ENCODE measurements around the gene GIT2.

GIT2 gene

GRCh38 chr12:109920261-109920780, 75.8 kb downstream of the GIT2 start:
- no peak for DNase-seq (ENCODE audit: extremely low read depth, low read depth)
- TF ChIP-seq CTCF (IDR thresholded peaks at IDR 0.05; ENCODE audit: low read depth, low read length): no peak

- TF ChIP-seq CTCF (IDR thresholded peaks at IDR 0.05; ENCODE audit: low read depth, low read length): no peak
- no peak for DNase-seq (ENCODE audit: extremely low read depth, low read depth)
These were observed 76.7 kb downstream of the GIT2 start for GRCh38 chr12:109919456-109919855.

GRCh38 chr12:109916045-109916444, 80.1 kb downstream of the GIT2 start:
- DNase-seq (ENCODE audit: extremely low read depth, low read depth): no peak
- no peak for TF ChIP-seq CTCF (IDR thresholded peaks at IDR 0.05; ENCODE audit: low read depth, low read length)

- DNase-seq (ENCODE audit: extremely low read depth, low read depth): no peak
- TF ChIP-seq CTCF (IDR thresholded peaks at IDR 0.05; ENCODE audit: low read depth, low read length): no peak
These were observed 80.8 kb downstream of the GIT2 start for GRCh38 chr12:109915171-109916040.

- no peak for DNase-seq (ENCODE audit: extremely low read depth, low read depth)
- TF ChIP-seq CTCF (IDR thresholded peaks at IDR 0.05; ENCODE audit: low read depth, low read length): no peak
These were observed 81.7 kb downstream of the GIT2 start for GRCh38 chr12:109914461-109914860.

GRCh38 chr12:109912855-109913321, 83.3 kb downstream of the GIT2 start:
- no peak for TF ChIP-seq CTCF (IDR thresholded peaks at IDR 0.05; ENCODE audit: low read depth, low read length)
- no peak for DNase-seq (ENCODE audit: extremely low read depth, low read depth)

- DNase-seq (ENCODE audit: extremely low read depth, low read depth): no peak
- TF ChIP-seq CTCF (IDR thresholded peaks at IDR 0.05; ENCODE audit: low read depth, low read length): peak; percentile 25
These were observed 85.2 kb downstream of the GIT2 start for GRCh38 chr12:109910969-109911348.
